ENCODE results near the gene UBE2B.

UBE2B gene

DNA sequence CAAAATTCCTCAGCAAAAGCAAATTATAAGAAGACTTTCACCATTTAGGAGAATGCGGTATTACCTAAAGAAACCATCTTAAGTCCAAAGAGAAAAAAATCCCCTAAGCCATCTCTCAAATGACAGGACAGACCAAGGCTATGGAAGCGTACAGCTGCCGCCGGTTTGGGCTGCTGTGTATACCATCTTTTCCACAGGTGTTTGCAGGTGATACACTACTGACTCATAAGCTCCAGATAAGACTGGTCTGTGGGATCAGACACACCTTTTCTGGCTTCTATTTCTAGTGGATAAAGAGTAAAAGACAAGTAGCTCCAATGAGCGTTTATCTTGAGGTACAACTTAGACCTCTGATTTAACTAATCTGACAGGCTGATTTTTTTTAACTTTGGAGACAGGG lies 32.6 kb downstream of the UBE2B start:
- TF ChIP-seq TAF1 (IDR thresholded peaks at IDR 0.05; ENCODE audit: low read depth) (no peak), EGR1 (IDR thresholded peaks at IDR 0.05) (no peak), YY1 (IDR thresholded peaks at IDR 0.05; ENCODE audit: low read depth) (no peak), EP300 (IDR thresholded peaks at IDR 0.05; ENCODE audit: borderline replicate concordance) (no peak), TEAD4 (IDR thresholded peaks at IDR 0.05) (no peak), NFIC (IDR thresholded peaks at IDR 0.05) (no peak), FOXM1 (IDR thresholded peaks at IDR 0.05; ENCODE audit: borderline replicate concordance, low read depth) (no peak), RAD21 (IDR thresholded peaks at IDR 0.05; ENCODE audit: low read depth) (no peak), CREB1 (IDR thresholded peaks at IDR 0.05; ENCODE audit: low read depth) (no peak), ZBTB7A (IDR thresholded peaks at IDR 0.05; ENCODE audit: low read depth) (no peak), TCF12 (IDR thresholded peaks at IDR 0.05; ENCODE audit: low read depth) (no peak), CEBPB (IDR thresholded peaks at IDR 0.05) (no peak)
- TF ChIP-seq, protein P1, sequence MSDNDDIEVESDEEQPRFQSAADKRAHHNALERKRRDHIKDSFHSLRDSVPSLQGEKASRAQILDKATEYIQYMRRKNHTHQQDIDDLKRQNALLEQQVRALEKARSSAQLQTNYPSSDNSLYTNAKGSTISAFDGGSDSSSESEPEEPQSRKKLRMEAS (IDR thresholded peaks at IDR 0.05) = no peak
- TF ChIP-seq, protein P2, sequence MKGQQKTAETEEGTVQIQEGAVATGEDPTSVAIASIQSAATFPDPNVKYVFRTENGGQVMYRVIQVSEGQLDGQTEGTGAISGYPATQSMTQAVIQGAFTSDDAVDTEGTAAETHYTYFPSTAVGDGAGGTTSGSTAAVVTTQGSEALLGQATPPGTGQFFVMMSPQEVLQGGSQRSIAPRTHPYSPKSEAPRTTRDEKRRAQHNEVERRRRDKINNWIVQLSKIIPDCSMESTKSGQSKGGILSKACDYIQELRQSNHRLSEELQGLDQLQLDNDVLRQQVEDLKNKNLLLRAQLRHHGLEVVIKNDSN (IDR thresholded peaks at IDR 0.05) = no peak
- TF ChIP-seq, protein P3, sequence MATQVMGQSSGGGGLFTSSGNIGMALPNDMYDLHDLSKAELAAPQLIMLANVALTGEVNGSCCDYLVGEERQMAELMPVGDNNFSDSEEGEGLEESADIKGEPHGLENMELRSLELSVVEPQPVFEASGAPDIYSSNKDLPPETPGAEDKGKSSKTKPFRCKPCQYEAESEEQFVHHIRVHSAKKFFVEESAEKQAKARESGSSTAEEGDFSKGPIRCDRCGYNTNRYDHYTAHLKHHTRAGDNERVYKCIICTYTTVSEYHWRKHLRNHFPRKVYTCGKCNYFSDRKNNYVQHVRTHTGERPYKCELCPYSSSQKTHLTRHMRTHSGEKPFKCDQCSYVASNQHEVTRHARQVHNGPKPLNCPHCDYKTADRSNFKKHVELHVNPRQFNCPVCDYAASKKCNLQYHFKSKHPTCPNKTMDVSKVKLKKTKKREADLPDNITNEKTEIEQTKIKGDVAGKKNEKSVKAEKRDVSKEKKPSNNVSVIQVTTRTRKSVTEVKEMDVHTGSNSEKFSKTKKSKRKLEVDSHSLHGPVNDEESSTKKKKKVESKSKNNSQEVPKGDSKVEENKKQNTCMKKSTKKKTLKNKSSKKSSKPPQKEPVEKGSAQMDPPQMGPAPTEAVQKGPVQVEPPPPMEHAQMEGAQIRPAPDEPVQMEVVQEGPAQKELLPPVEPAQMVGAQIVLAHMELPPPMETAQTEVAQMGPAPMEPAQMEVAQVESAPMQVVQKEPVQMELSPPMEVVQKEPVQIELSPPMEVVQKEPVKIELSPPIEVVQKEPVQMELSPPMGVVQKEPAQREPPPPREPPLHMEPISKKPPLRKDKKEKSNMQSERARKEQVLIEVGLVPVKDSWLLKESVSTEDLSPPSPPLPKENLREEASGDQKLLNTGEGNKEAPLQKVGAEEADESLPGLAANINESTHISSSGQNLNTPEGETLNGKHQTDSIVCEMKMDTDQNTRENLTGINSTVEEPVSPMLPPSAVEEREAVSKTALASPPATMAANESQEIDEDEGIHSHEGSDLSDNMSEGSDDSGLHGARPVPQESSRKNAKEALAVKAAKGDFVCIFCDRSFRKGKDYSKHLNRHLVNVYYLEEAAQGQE (IDR thresholded peaks at IDR 0.05; ENCODE audit: low read depth) = no peak

DNA sequence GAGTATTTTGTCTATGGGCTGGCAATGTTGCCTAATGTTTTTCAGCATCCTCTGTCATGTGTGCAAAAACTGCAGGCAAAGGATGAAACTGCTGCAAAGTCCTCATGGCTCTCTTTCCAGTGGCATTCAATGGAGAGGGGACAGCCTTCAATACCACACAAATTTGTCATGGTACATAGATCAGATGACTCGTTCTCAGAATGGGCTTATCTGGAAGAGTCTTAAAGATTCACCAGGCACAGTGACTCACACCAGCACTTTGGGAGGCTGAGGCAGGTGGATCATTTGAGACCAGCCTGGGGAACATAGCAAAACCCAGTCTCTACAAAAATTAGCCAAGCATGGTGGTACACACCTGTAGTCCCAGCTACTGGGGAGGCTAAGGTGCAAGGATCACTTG lies 35.0 kb downstream of the UBE2B start:
- TF ChIP-seq RAD21 (IDR thresholded peaks at IDR 0.05; ENCODE audit: low read depth) (no peak), FOXM1 (IDR thresholded peaks at IDR 0.05; ENCODE audit: borderline replicate concordance, low read depth) (no peak), CREB1 (IDR thresholded peaks at IDR 0.05; ENCODE audit: low read depth) (no peak), TCF12 (IDR thresholded peaks at IDR 0.05; ENCODE audit: low read depth) (no peak), TAF1 (IDR thresholded peaks at IDR 0.05; ENCODE audit: low read depth) (no peak), NFIC (IDR thresholded peaks at IDR 0.05) (no peak), EP300 (IDR thresholded peaks at IDR 0.05; ENCODE audit: borderline replicate concordance) (no peak), TEAD4 (IDR thresholded peaks at IDR 0.05) (no peak), ZBTB7A (IDR thresholded peaks at IDR 0.05; ENCODE audit: low read depth) (no peak), EGR1 (IDR thresholded peaks at IDR 0.05) (no peak), YY1 (IDR thresholded peaks at IDR 0.05; ENCODE audit: low read depth) (no peak), CEBPB (IDR thresholded peaks at IDR 0.05) (no peak)
- TF ChIP-seq, protein P3 (IDR thresholded peaks at IDR 0.05; ENCODE audit: low read depth) = no peak
- TF ChIP-seq, protein P2 (IDR thresholded peaks at IDR 0.05) = no peak
- TF ChIP-seq, protein P1 (IDR thresholded peaks at IDR 0.05) = no peak

DNA sequence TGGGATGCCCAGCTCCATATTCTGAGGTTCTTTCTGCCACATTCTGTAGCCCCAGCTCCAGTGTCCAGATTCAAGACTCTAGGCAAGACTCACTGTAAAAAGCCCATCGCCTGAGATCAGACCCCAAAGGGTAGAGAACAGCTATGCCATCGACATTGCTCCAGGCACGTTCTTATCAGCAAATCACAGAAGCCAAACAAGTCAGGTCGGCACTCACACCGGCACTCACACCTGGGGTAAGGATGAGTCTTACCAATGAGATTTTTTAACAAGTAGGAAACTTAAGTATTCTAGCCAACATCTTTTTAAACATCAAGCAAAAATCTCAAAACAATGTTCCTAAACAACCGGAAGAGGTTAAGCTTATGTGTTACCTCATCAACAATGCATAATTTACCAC lies 38.0 kb downstream of the UBE2B start:
- TF ChIP-seq ZBTB7A (IDR thresholded peaks at IDR 0.05; ENCODE audit: low read depth) (no peak), NFIC (IDR thresholded peaks at IDR 0.05) (no peak), TAF1 (IDR thresholded peaks at IDR 0.05; ENCODE audit: low read depth) (no peak), CEBPB (IDR thresholded peaks at IDR 0.05) (no peak), EGR1 (IDR thresholded peaks at IDR 0.05) (no peak)
- TF ChIP-seq, protein P2 (IDR thresholded peaks at IDR 0.05) = no peak

DNA sequence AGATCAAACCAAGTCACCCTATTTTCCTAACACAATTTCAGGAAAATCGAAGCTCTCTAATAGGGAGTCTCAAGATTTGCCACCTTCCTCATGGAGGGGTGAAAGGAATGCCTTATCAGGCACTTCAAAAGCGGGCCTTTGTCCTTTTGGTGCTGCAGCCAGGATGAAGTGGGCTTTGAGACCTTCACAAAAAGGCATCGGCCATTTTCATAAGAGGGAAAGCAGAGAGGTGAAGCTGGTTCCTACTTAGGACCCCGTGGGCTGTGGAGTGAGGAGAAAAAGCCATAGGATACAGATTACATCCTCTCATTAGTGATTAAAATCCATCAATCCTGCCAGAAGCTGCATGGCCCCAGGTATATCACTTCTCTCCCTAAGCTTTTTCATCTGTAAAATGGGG lies 39.5 kb downstream of the UBE2B start:
- TF ChIP-seq FOXM1 (IDR thresholded peaks at IDR 0.05; ENCODE audit: borderline replicate concordance, low read depth) (no peak), EP300 (IDR thresholded peaks at IDR 0.05; ENCODE audit: borderline replicate concordance) (no peak)

DNA sequence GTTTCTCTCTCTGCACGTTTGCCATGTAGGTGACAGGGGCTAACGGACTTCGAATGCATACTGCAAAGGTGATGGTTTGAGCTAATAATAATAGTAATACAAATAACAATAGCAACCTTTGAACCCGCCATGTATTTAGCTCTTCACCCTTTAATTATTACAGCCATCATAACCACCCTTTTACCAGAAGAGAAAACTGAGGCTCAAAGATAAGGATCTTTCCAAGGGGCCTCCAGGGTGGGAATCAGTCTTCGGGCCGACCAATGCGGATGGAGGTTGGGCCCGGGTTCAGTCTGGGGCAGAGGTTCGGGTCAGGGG lies 39.8 kb downstream of the UBE2B start:
- TF ChIP-seq TCF12 (IDR thresholded peaks at IDR 0.05; ENCODE audit: low read depth) (no peak), CREB1 (IDR thresholded peaks at IDR 0.05; ENCODE audit: low read depth) (no peak), ZBTB7A (IDR thresholded peaks at IDR 0.05; ENCODE audit: low read depth) (no peak), TAF1 (IDR thresholded peaks at IDR 0.05; ENCODE audit: low read depth) (no peak), EP300 (IDR thresholded peaks at IDR 0.05; ENCODE audit: borderline replicate concordance) (no peak), FOXM1 (IDR thresholded peaks at IDR 0.05; ENCODE audit: borderline replicate concordance, low read depth) (no peak), NFIC (IDR thresholded peaks at IDR 0.05) (no peak)
- TF ChIP-seq, protein P3 (IDR thresholded peaks at IDR 0.05; ENCODE audit: low read depth) = no peak
- TF ChIP-seq, protein P2 (IDR thresholded peaks at IDR 0.05) = no peak

All from Ishikawa (cell line).